LNCaP clone FGC (cell line): ENCODE data around the gene CNPY1.

Source experiments
- DNase-seq: peaks from one replicate; pipeline ENCODE4 v3.0.0-alpha.2; 2011; ENCODE audit warnings: low read depth
- H3K4me3 ChIP-seq: 2 replicates; pipeline ENCODE4 v1.5.1; 2011; ENCODE audit warnings: mild to moderate bottlenecking, low read depth, low read length, control low read depth
- CTCF ChIP-seq: IDR thresholded peaks from 2 replicates; pipeline ENCODE4 v1.5.1; 2012; ENCODE audit warnings: mild to moderate bottlenecking; ENCODE audit not compliant: control insufficient read depth, insufficient read depth; ENCODE audit errors: extremely low read depth

Gene CNPY1

GRCh38 chr7:155589001-155589980 is 42.9 kb upstream of the CNPY1 start:
- DNase-seq: no peak
- TF ChIP-seq CTCF: no peak
- no peak overlapping the region for H3K4me3 ChIP-seq

GRCh38 chr7:155588468-155588998 is 42.2 kb upstream of the CNPY1 start:
- H3K4me3 ChIP-seq: no peak overlapping the region
- DNase-seq: no peak
- no peak for TF ChIP-seq CTCF

DNA sequence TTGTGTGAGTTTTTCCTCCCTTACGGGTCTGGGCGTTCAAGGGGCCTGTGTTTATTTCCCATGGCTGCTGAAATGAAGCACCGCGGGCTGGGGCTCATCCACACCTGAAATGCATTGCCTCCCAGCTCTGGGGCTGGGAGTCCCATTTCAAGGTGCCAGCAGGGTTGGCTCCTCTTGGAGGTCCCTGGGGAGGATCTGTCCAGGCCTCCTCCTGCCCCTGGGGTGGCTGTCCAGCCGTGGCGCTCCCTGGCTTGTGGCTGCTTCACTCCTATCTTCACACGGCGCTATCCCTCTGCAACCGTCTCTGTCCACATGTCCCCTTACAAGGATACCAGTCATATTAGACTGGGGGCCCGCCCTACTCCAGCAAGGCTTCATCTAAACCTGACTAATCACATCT is 41.1 kb upstream of the CNPY1 start:
- H3K4me3 ChIP-seq: no peak overlapping the region
- DNase-seq: no peak
- no peak for TF ChIP-seq CTCF

- TF ChIP-seq CTCF: no peak
- no peak overlapping the region for H3K4me3 ChIP-seq
- no peak for DNase-seq
Measured at GRCh38 chr7:155586843-155587440, 40.6 kb upstream of the CNPY1 start.

GRCh38 chr7:155585951-155586350 is 39.6 kb upstream of the CNPY1 start:
- DNase-seq: no peak

GRCh38 chr7:155585532-155585895 is 39.2 kb upstream of the CNPY1 start:
- no peak for DNase-seq
- no peak for TF ChIP-seq CTCF
- no peak overlapping the region for H3K4me3 ChIP-seq

More at GRCh38 chr7:155585951-155586350, 39.6 kb upstream of the CNPY1 start:
- H3K4me3 ChIP-seq: no peak overlapping the region
- no peak for TF ChIP-seq CTCF
